ENCODE measurements around the gene ZNF653.

- TF ChIP-seq TEAD4 (IDR thresholded peaks at IDR 0.05; ENCODE audit: low read depth, low read length) (no peak), MAX (IDR thresholded peaks at IDR 0.05) (no peak), CHD2 (IDR thresholded peaks at IDR 0.05; ENCODE audit: low read length) (no peak), CEBPB (IDR thresholded peaks at IDR 0.05; ENCODE audit: low read depth, low read length) (no peak), CREB1 (IDR thresholded peaks at IDR 0.05) (no peak), ZNF274 (IDR thresholded peaks at IDR 0.05; ENCODE audit: borderline replicate concordance, extremely low read depth, low read length) (no peak), CTCF (IDR thresholded peaks at IDR 0.05; ENCODE audit: control extremely low read depth in 1 of 3, insufficient read depth in 1 of 3, low read depth in 1 of 3, low read length in 3 of 3) (no peak), RFX5 (IDR thresholded peaks at IDR 0.05; ENCODE audit: borderline replicate concordance, low read depth, low read length) (no peak), TAF1 (IDR thresholded peaks at IDR 0.05; ENCODE audit: low read depth, low read length) (no peak)
Observed at GRCh38 chr19:11555246-11555645, 49.6 kb upstream of the ZNF653 start.
